GM19023 (cell line): ENCODE results near the gene FEV.

Experiments used
- ATAC-seq: cut with Tn5 transposase; IDR thresholded peaks from one replicate; pipeline ENCODE4 v1.9.1; 2021; ENCODE audit warnings: mild to moderate bottlenecking, moderate library complexity; ENCODE audit not compliant: unreplicated experiment

Gene FEV

DNA sequence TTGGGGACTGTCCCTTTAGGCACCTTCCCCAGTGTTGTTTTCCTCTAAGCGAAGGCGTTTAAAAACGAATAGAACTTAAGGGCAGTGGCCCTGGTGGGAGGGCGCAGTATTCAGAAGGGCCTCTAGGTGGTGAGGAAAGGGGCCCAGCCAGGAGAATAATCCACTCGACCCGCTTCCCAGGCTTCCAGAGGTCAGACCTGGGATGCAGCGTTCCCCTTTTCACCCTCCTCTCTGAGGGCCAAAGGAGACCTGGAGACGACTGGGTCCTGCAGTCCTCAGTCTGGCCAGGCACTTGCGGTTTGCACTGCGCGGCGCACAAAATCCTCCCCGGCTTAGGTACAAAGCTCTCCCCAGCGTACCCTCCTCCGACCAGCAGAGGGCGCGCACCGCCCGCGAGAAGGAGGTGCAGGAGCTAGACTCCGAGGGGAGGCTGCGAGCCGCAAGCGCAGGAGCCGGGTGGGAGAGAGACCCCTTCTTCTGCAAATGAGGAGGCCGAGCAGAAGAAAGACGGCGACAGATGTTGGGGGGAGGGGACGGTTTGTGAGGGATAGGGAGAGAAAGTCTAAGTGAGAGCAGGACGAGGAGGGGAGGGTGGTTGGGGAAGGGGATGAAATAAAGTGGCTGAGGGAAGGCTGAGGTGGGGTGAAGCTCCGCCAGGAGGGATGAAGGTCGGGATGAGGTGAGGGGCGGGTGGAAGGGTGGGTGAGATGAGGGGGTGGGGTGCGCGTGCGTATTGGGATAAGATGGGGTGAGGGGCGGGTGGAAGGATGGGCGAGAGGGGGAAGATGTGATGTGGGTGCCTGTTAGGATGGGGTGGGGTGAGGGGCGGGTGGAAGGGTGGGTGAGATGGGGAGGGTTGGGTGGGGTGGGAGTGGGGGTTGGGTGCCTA is 4.9 kb downstream of the FEV start:
- peak; percentile 91 for ATAC-seq

DNA sequence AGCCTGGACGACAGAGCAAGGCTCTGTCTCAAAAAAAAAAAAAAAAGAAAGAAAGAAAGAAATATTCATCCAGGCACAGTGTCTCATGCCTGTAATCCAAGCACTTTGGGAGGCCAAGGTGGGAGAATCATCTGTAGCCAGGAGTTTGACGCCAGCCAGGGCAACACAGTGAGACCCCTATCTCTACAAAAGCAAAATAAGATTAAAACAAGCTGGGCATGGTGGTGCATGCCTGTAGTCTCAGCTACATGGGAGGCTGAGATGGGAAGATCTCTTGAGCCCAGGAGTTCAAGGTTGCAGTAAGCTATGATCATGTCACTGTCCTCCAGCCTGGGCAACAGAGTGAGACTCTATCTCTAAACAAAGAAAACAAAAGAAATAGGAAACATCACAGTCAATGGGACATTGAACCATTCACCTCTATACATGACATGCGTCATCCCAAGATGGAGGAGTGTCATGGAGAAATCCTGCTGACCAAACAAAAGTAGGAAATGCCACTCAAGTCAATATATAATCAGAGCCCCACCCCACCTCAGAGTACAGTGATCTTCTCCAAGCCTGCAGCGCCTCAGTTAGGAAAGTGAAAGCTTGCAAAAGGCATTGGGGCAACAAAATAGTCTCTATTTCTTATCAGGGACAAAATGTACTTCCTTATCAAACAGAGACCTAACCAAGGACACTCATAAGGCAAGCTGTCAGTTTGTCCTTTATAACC is 9.8 kb downstream of the FEV start:
- ATAC-seq: no peak

DNA sequence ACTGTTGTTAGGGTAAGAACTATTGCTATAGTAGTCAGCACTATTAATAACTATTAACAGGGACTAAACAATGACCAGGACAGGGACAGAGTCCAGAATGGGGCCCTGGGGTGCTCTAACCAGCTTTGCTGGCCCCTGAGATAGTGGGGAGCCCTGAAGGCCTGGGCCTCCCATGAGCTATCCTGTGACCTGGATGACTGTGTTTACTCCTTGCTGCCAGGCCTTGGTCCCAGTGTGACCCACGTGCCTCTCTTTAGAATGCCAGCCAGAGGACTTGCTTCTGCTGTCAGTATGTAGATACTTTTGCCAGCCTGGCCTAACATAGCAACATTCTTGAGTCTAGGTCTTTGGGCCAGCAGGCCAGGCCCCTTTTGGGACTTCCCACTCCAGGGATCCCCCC is 14.1 kb downstream of the FEV start:
- no peak for ATAC-seq

DNA sequence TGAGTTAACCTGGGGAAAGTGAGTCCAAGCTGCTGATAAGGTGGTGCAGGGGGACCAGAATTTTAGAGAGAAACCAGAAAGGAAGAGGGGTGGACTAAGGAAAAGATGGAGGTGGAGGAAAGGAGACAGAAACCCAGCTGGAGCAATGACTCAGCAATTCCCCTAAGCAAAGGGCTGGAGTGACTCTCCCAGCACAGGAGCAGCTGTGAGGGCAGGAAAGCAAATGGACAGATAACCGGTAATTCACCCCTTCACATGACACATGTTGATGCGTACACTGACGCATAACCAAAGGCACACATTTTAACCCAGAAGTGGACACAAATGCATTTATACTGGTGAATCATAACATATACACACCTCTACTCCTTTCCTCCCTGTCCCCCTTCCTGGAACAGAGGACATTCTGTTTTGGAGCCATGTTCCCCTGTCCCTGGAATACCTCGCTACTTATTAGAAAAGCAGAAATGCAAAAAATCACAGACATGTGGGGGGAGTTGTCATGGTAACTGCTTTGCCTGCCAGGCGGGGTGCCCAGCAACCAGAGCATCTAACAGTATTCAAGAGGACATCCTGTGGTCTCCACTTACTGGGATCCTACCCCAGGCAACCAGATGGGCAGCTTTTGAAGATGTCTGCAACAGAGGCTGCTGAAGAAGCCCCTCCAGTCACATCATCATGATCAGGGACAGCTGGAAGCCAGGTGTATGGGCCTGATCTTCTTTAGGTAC is 20.8 kb downstream of the FEV start:
- ATAC-seq: no peak

DNA sequence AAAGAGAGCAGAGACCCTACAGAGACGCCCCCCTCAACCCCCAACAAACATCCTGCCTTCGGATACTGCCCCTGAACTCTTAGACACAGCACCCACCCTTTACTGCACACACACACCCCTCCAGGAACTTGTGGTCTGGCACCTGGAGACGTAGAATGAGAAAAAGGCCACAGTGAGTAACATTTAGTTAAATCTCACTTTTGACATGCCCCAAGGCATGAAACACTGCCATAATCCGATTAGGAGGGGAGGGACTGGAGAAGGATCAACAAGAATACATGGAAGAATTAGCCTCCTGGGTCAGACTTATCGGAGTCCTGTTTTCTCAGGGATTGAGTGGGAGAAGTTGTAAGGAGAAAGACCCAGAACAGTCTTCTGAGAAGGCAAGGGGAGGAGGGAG is 21.4 kb downstream of the FEV start:
- ATAC-seq: no peak

DNA sequence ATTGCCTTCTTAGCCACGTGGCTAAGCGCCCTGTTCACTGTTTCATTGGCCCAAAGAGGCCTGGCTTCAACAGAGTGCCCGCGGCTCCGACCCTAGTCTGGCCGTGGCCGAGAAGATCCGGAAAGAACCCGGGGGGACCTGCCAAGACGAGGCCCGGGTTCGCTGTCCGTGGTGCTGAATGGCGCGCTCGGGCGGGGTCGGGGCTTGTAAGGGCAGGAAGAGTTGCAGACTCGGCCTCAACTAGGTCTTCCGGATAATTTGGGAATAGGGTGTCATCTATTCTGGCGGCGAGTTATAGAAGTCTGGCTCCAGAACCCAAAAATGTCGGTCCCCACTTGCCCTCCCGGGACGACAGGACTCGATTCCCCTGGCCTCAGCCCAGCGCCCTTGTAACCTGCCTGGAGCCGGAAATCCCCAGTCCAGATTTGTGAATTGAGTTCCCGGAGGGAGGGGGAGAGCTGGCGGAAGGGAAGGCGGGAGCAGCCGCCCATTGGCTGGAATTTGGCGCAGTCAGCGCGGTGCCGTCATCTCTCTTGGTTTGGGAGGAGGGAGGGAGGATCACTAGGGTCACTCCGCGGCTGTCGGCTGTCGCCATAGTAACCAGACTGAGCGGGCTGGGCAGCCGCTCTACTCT is 22.0 kb downstream of the FEV start:
- ATAC-seq: no peak

DNA sequence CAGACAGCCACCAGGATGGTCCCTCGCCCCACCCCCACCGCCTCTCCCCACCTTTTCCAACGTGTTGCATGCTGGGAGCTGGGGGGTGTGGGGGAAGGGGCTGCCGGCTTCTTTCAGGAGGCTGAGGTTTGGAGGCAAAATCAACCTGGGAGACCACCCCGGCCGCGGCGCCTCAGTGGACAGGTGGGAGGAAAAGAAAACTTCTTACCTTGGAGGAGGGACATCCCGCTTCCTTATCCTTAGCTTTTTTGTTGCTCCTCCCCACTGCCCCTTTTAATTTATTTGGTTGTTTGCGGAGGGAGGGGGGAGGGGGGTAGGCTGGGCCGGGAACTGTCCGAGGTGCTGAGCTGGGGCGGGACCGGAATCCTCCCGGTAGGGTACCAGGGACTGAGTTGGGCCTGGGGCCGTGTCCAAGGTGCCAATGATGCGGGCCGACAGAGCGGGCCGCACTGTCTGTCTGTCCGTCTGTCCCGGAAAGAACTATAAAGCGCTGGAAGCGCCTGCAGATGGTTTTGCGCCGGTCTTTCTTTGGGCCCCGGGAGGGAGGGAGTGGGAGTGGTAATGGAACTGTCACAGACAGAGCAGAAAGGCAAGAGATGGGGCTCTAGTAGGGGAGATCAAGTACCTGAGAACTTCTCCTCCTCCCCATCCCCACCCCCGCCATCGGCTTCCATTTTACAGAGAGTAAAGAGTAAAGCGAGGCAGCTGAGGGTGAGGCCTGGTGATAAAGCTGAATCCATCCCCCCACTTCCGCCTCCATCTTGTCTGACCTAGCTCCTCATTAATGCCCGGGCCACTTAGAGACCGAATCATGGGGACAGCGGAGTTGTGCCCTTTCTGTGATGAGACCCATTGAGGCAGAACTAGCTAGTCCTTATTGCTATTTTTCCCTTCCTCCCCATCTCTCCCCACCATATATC is 23.1 kb downstream of the FEV start:
- no peak for ATAC-seq

DNA sequence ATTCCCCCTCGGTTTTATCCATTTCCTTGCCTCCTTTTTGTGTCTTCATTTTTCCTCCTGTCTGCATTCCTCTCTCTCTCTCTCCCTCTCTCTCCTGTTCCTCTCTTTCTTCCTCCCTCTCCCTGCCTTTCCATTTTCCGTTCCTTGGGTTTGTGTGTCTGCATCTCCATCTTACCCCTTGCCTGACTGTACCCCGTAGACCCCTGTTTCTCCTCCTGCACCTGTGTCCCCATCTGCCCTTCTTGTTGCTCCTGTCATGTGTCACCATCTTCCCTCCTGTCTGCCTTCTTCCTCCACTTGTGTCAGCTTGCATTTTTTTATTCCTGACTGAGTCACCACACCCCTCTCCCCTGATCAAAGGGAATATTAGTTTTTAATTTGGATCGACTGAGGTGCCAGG is 23.8 kb downstream of the FEV start:
- no peak for ATAC-seq

DNA sequence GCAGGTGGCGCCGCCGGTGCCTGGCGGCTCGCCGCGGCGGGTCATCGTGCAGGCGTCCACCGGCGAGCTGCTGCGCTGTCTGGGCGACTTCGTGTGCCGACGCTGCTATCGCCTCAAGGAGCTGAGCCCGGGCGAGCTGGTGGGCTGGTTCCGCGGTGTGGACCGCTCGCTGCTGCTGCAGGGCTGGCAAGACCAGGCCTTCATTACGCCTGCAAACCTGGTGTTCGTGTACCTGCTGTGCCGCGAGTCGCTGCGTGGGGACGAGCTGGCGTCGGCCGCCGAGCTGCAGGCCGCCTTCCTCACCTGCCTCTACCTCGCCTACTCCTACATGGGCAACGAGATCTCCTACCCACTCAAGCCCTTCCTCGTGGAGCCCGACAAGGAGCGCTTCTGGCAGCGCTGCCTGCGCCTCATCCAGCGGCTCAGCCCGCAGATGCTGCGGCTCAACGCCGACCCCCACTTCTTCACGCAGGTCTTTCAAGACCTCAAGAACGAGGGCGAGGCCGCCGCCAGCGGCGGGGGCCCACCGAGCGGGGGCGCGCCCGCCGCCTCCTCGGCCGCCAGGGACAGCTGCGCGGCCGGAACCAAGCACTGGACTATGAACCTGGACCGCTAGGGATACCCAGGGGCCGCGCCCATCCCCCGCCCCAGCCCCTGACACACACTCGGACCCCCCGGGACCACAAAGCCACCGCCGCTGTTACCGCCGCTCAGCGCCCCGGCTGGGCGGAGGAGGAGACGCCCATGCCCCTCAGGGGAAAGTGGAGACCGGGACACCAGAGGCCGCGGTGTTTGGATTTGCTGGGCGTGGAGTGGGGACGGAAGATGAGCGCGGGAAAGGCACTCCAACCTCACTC is 24.4 kb downstream of the FEV start:
- no peak for ATAC-seq

DNA sequence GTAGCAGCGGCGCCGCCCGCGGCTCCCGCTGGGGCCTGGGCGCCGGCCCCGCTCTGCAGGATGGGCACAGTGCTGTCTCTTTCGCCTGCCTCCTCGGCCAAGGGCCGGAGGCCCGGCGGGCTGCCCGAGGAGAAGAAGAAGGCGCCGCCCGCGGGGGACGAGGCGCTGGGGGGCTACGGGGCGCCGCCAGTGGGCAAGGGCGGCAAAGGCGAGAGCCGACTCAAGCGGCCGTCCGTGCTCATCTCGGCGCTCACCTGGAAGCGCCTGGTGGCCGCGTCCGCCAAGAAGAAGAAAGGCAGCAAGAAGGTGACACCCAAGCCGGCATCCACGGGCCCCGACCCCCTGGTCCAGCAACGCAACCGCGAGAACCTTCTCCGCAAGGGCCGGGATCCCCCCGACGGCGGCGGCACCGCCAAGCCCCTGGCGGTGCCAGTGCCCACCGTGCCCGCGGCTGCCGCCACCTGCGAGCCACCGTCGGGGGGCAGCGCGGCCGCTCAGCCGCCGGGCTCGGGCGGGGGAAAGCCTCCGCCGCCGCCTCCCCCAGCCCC is 25.1 kb downstream of the FEV start:
- ATAC-seq: no peak

DNA sequence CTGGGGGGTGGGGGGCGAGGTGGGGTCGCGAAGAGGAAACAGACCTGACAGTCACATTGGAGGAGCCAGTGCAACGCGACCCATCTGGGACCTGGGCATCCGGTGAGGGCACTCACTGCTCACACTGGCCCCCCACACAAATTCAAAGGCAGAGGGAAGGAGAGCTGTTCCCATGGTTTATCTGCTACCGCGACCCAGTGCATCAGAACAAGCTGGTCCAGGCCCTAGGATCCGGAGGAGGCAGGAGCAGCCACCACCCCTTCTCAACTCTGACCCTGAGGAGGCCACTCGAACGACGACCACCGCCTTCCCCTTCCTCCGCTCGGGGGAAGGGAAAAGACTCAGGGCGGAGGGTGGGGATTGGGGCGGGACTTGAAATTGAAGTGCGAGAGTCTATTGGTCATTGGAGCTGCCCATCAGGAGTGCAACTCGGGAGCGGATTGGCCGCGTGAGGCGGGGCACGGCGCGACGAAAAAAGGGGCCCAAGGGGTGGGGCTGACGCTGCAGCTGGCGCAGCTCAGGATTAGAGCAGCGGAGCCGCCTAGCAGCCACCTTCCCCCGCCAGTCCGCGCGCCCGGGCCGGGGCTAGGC is 25.7 kb downstream of the FEV start, which contains the start of gene CDK5R2:
TSS of gene CDK5R2 (plus strand) at position 526 of the 591 bp plus-strand sequence. CDS start 155 bp downstream, outside the sequence.
- ATAC-seq: peak; percentile 95

DNA sequence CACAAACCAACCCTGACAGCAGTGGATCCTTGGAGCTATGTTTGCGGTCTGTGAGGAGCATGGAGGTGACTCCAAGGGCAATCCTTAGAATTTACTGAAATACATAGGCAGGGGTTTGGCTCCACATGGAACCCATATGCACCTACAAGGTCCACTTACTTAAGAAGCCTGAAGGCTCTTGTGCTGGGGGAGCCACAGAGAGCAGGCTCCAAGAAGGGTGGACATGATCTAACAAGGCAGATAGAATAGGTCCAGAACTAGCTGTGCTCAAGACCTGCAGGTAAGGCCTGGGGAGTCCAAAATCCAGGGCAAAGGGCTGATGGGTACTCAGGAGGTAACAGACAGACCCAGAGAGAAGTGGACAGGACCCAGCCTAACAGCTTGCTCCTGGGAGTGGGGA is 26.7 kb downstream of the FEV start:
- no peak for ATAC-seq

DNA sequence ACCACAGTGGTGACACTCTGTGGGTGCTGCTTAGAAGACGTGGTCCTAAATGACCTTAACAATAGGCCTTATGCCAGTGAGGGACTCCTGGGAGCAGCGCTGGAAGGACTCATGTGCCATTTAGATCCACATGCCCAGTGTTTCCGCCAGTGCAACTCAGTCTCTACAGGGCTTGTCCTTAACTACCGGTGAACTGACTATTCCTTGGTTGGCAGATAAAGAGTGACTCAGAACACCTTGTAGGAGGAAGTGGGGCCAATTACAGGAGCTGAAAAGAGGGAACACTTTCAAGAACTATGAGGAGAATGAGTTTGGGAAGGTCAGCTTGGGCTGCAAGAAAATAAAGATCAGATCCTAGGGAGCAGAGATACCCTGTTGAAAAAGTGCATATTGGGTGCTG is 27.3 kb downstream of the FEV start:
- ATAC-seq: no peak

DNA sequence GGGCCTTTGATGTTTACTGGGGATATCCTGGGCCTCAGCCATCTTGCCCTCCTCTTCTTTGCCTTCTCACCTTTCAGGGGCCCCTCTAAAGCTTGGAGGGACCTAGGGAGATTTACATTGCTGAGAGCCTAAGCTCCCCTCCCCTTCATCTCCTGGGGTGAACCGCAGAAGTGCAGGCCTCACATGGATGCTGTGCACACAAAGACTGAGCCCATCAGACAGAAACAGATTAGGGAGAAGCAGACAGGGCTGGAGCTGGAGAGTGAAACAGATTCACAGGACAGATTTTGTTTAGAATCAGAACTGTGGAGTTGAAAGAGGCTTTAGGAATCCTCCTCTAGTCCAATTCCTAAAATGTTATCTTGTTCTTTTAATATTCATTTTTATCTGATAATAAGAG is 28.9 kb downstream of the FEV start:
- ATAC-seq: no peak

DNA sequence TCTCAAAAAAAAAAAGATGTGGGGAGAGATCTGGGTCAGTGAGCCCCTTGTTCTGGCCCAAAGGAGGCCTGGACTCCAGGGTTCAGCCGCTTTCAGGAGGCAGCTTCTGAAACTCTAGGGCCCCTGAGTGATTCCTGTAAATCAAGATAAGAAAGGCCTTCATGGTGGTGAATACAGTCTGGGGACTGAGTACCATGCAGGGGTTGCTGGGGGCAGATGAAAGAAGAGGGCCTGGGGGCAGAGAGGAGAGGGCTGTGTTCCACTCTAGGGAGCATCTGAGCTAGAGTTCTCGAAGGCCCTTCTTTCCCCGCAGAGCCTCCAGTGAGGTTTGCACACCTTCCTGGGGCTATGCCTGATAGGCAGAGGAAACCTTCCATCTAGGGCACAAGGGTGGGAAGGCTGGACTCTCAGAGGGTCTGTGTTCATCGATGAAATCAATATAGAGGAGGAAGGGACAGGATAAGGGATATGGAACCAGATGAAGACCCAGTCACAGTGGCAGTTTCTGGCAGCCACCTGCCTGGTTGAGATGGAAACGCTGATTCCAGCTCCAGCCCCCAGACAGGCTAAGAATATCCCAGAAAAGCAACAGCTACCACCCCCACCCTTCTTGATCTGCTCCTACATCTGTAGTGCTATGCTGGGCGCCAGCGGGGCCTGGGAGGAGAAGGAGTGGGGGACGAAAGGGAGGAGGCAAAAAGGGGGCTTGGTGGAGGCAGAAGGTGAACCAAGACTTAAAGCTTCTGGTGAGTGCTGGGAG is 30.3 kb downstream of the FEV start:
- ATAC-seq: no peak

DNA sequence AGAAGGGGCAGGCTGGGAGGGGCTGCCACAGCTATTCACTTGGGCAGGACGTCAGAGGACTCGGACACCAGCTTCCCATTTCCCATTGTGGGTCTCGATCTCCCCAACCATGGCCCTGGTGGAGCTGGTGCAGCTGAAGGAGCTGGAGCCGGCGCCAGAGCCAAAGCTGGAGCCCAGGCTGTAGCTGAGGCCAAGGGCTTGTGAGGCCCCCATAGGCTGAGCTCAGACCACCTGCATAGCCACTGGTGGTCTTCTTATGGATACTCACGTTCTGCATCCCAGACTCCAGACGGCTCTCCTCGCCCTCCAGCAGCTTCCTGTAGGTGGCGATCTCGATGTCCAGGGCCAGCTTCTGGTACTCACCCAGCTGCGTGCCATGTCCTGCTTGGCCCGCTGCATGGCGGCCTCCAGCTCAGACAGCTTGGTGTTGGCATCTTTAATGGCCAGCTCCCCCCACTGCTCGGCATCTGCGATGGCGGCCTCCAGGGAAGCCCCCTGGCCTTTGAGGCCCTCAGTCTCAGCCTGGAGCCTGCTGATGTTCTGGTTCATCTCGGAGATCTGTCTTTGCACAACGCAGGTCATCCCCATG is 31.5 kb downstream of the FEV start:
- ATAC-seq: no peak

DNA sequence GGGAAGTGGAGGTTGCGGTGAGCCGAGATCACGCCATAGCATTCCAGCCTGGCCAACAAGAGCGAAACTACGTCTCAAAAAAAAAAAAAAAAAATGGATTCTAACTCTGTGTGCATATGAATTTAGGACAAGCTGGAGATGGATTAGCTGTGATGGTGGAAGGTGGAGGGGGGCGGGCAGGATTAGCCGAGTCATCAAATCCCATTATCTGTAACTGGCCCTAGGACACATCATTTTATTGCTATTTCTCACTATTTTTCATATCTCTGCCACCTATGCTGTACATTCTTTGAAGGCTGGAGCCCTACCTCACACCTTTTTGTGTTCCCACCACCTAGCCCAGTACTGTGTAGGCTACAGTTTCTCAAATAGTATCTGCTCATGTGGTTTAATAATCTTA is 32.8 kb downstream of the FEV start:
- ATAC-seq: no peak
